Keratinocyte (primary cell): ENCODE results near the gene KRT9. TPM values are rescaled to one million over a fixed set of nuclear protein-coding genes. Genes with fewer than 3 reads are reported as not detected.

Experiments used
- DNase-seq: peaks from one replicate; pipeline ENCODE4 v3.0.0-alpha.2; 2011; ENCODE audit warnings: low read depth, missing footprints, low spot score
- FAIRE-seq: peaks from 2 replicates; lab custom pipeline; 2011; peaks lifted over from hg19 to GRCh38; lab: Jason Lieb, UNC
- H2AFZ ChIP-seq: 2 replicates; pipeline ENCODE4 v1.6.0; 2012; ENCODE audit warnings: low read length, control low read depth, inconsistent platforms; ENCODE audit not compliant: control insufficient read depth
- H3K27ac ChIP-seq: 2 replicates; pipeline ENCODE4 v1.5.1; 2011; ENCODE audit warnings: low read length; ENCODE audit not compliant: control insufficient read depth, insufficient read depth
- H3K27me3 ChIP-seq: 3 replicates; pipeline ENCODE4 v1.6.0; 2011; ENCODE audit warnings: low read length; ENCODE audit not compliant: control insufficient read depth, insufficient read depth; ENCODE audit errors: extremely low read depth
- H3K36me3 ChIP-seq, 2 experiments: 2 replicates in 1 of 2; 3 replicates in 1 of 2; pipeline ENCODE4 v1.5.1; 2011; ENCODE audit warnings: low read length in 2 of 2, mild to moderate bottlenecking in 1 of 2; ENCODE audit not compliant: control insufficient read depth in 2 of 2, insufficient read depth in 2 of 2; ENCODE audit errors: extremely low read depth in 1 of 2
- H3K4me1 ChIP-seq: 3 replicates; pipeline ENCODE4 v1.5.1; 2011; ENCODE audit warnings: low read length; ENCODE audit not compliant: control insufficient read depth, insufficient read depth; ENCODE audit errors: extremely low read depth
- H3K4me2 ChIP-seq: 3 replicates; pipeline ENCODE4 v1.6.0; 2011; ENCODE audit warnings: low read depth, low read length; ENCODE audit not compliant: control insufficient read depth, insufficient read depth; ENCODE audit errors: extremely low read depth
- H3K4me3 ChIP-seq, 3 experiments: fragments of 200-600 bp in 1 of 3; sonication (generic) in 1 of 3; 2 replicates in 2 of 3; 3 replicates in 1 of 3; pipeline ENCODE4 v1.5.1; 2011 to 2016; ENCODE audit warnings: low read length in 3 of 3, mild to moderate bottlenecking in 3 of 3, control low read depth in 2 of 3, inconsistent platforms in 1 of 3, low read depth in 1 of 3, mixed read lengths in 1 of 3, mixed run types in 1 of 3, moderate library complexity in 1 of 3; ENCODE audit not compliant: control insufficient read depth in 2 of 3, insufficient read depth in 2 of 3; ENCODE audit errors: extremely low read depth in 1 of 3
- H3K79me2 ChIP-seq: 2 replicates; pipeline ENCODE4 v1.6.0; 2012; ENCODE audit warnings: low read length; ENCODE audit not compliant: control insufficient read depth, insufficient read depth
- H3K9ac ChIP-seq: 3 replicates; pipeline ENCODE4 v1.6.0; 2011; ENCODE audit warnings: low read length; ENCODE audit not compliant: control insufficient read depth, insufficient read depth; ENCODE audit errors: extremely low read depth
- H3K9me1 ChIP-seq: 3 replicates; pipeline ENCODE4 v1.6.0; 2011; ENCODE audit warnings: low read length; ENCODE audit not compliant: control insufficient read depth, insufficient read depth; ENCODE audit errors: extremely low read depth
- H3K9me3 ChIP-seq: 2 replicates; pipeline ENCODE4 v1.5.1; 2012; ENCODE audit warnings: low read depth, low read length; ENCODE audit not compliant: control insufficient read depth
- H4K20me1 ChIP-seq: 3 replicates; pipeline ENCODE4 v1.6.0; 2011; ENCODE audit warnings: low read length; ENCODE audit not compliant: control insufficient read depth, insufficient read depth; ENCODE audit errors: extremely low read depth
- EZH2 ChIP-seq: IDR thresholded peaks from one replicate; pipeline ENCODE4 v1.6.1; 2012; ENCODE audit warnings: inconsistent platforms, mild to moderate bottlenecking, low read length, moderate library complexity
- dilution Hi-C: fragments of 300-500 bp; cut with MboI; formaldehyde crosslinking; loops from one replicate; pipeline ENCODE4 v1.7.0; 2020; ENCODE audit warnings: low sequenced_read_pairs; ENCODE audit not compliant: extremely low pct_ligation_motif_present
- polyA plus RNA-seq, 5 experiments: library from polyadenylated mRNA; depleted of rRNA in 3 of 5; stranded (reverse) in 3 of 5; stranded (forward) in 1 of 5; unstranded in 1 of 5; fragments of >200 nt; gene quantifications; 1 replicate in 1 of 5; 2 replicates in 3 of 5; 3 replicates in 1 of 5; pipeline versions ENCODE4 v1.2.1 to v1.2.3, GENCODE V29; 2011 to 2012; ENCODE audit warnings: missing spikeins in 2 of 5, low read depth in 1 of 5, low replicate concordance in 1 of 5
- TF ChIP-seq, protein P1 (sequence below), 3 experiments: IDR thresholded peaks in 1 of 3; conservative IDR thresholded peaks in 1 of 3; optimal IDR thresholded peaks in 1 of 3; 2 replicates in 2 of 3; 3 replicates in 1 of 3; pipeline versions ENCODE3 to v1.5.1; 2011; ENCODE audit warnings: low read length in 3 of 3, mild to moderate bottlenecking in 3 of 3, moderate library complexity in 2 of 3, control low read depth in 1 of 3, inconsistent platforms in 1 of 3; ENCODE audit not compliant: insufficient read depth in 2 of 3; ENCODE audit errors: extremely low read depth in 1 of 3

The KRT9 gene
- polyA plus RNA-seq, 1 donor (not counting 4 experiments of a cell fraction or from before 2014, with no cell fraction given): 1.6 TPM

DNA sequence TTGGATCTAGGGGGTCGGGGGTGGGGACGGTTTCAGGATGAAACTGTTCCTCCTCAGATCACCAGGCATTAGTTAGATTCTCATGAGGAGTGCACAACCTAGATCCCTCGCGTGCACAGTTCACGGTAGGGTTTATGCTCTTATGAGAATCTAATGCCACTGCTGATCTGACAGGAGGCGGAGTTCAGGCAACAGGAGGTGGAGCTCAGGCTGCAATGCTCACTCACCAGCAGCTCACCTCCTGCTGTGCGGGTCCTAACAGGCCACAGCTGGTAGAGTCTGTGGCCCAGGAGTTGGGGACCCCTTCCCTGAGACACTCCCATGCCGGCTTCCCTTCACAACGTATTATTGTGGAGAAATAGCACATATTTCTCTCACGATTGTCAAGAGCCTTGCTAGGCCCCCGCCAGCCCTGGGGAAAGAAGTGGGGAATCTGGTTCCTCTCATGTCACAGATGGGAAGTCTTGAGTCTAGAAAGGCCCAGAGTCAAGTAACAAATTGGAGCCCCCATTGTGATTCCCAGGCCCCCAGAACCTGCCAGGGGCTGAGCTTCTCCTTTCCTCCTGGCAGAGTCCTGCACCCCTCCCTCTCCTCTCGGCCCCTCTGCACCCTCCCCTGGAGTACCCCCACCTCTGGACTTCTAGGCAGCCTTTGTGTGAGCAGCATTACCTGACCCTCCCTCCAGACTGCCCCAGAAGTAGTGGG, 20.9 kb upstream of the KRT9 start:
- no peak for TF ChIP-seq EZH2
- TF ChIP-seq, protein P1, sequence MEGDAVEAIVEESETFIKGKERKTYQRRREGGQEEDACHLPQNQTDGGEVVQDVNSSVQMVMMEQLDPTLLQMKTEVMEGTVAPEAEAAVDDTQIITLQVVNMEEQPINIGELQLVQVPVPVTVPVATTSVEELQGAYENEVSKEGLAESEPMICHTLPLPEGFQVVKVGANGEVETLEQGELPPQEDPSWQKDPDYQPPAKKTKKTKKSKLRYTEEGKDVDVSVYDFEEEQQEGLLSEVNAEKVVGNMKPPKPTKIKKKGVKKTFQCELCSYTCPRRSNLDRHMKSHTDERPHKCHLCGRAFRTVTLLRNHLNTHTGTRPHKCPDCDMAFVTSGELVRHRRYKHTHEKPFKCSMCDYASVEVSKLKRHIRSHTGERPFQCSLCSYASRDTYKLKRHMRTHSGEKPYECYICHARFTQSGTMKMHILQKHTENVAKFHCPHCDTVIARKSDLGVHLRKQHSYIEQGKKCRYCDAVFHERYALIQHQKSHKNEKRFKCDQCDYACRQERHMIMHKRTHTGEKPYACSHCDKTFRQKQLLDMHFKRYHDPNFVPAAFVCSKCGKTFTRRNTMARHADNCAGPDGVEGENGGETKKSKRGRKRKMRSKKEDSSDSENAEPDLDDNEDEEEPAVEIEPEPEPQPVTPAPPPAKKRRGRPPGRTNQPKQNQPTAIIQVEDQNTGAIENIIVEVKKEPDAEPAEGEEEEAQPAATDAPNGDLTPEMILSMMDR (optimal IDR thresholded peaks at IDR 0.05 in 1 of 3, IDR thresholded peaks at IDR 0.05 in 1 of 3, conservative IDR thresholded peaks at IDR 0.05 in 1 of 3; ENCODE audit: extremely low read depth in 1 of 3, insufficient read depth in 2 of 3, low read length in 3 of 3): no peak
- Histone ChIP-seq H3K9ac (no peak overlapping the region), H3K27ac (no peak overlapping the region), H3K36me3 (no peaks in the 10 kb centered on the region), H3K27me3 (no peaks in the 10 kb centered on the region), H3K9me3 (no peaks in the 10 kb centered on the region), H3K4me3 (no peak overlapping the region), H4K20me1 (no peaks in the 10 kb centered on the region), H3K4me1 (peaks cover 43% of the 10 kb centered on the region), H3K79me2 (no peaks in the 10 kb centered on the region), H3K9me1 (no peaks in the 10 kb centered on the region), H2AFZ (no peak overlapping the region), H3K4me2 (peak overlapping the region; percentile 46)
- DNase-seq (no peak), FAIRE-seq (peak; percentile 92)
- dilution Hi-C loops: no loop called here

DNA sequence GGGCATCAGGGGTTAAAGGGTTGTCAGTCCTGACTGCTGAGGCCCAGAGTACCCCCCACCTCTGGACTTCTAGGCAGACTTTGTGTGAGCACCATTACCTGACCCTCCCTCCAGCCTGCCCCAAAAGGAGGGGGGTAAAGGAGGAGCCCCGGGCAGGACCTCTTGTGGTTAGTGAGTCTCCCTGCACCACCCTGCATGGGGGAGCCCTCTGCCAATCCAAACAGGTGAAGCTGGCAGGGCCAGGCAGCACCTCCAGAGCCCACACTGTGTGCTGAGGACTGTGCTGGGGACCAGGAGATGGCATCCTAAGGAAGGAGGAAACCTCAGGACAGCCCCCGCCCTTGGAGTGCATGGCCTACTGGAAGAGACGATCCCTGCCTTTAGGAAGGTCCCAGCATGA, 17.4 kb upstream of the KRT9 start:
- Histone ChIP-seq H3K27ac (peak overlapping the region; percentile 95), H3K9me1 (no peaks in the 10 kb centered on the region), H3K4me3 (peak overlapping the region in 2 of 3 experiments; percentile 32 to 45), H3K9ac (peak overlapping the region; percentile 80), H3K9me3 (no peaks in the 10 kb centered on the region), H3K4me2 (peak overlapping the region; percentile 80), H3K27me3 (no peaks in the 10 kb centered on the region), H3K4me1 (peaks cover 41% of the 10 kb centered on the region), H3K79me2 (peaks cover 20% of the 10 kb centered on the region), H3K36me3 (peaks cover 14 to 19% of the 10 kb centered on the region in 2 experiments), H4K20me1 (peaks cover 22% of the 10 kb centered on the region), H2AFZ (no peak overlapping the region)
- dilution Hi-C loops: no loop called here
- no peak for DNase-seq
- TF ChIP-seq, protein P1 (optimal IDR thresholded peaks at IDR 0.05 in 1 of 3, IDR thresholded peaks at IDR 0.05 in 1 of 3, conservative IDR thresholded peaks at IDR 0.05 in 1 of 3; ENCODE audit: extremely low read depth in 1 of 3, insufficient read depth in 2 of 3, low read length in 3 of 3): peak in 2 of 3 experiments; percentile 21 to 37
- TF ChIP-seq EZH2: no peak
- peak; percentile 86 for FAIRE-seq
